Heart left ventricle (tissue), 16 donors: ENCODE data around the gene TMEM131L. TPM values are rescaled to one million over a fixed set of nuclear protein-coding genes. Genes with fewer than 3 reads are reported as not detected.
A peak's percentile ranks its signal among the peaks of the same experiment; 100 is the strongest.

Source experiments
- ATAC-seq, 4 donors: fragments of 200-7000 bp; cut with Tn5 transposase; one replicate each; pipeline ENCODE4 v1.9.1; 2020 to 2022; ENCODE audit warnings: moderate library complexity in 4 of 4, mild to moderate bottlenecking in 3 of 4, moderate number of reproducible peaks in 1 of 4
- DNase-seq, 5 donors: peaks; one replicate each; pipeline ENCODE4 v3.0.0-alpha.2; 2020
- H3K27ac ChIP-seq, 12 donors: fragments of 200-600 bp; sonication (generic) in 4 of 12; one replicate each; pipeline versions ENCODE4 v1.5.0 to v1.8.0; 2016 to 2022; ENCODE audit warnings: mild to moderate bottlenecking in 2 of 12
- H3K27me3 ChIP-seq, 9 donors: fragments of 200-600 bp; sonication (generic) in 2 of 9; one replicate each; pipeline versions ENCODE4 v1.5.1 to v1.8.0; 2016 to 2022; ENCODE audit warnings: mild to moderate bottlenecking in 3 of 9
- H3K36me3 ChIP-seq, 9 donors: fragments of 200-600 bp; sonication (generic) in 2 of 9; one replicate each; pipeline versions ENCODE4 v1.5.0 to v1.8.0; 2018 to 2022; ENCODE audit warnings: mild to moderate bottlenecking in 2 of 9
- H3K4me1 ChIP-seq, 12 donors: fragments of 200-600 bp; sonication (generic) in 4 of 12; one replicate each; pipeline versions ENCODE4 v1.5.0 to v1.8.0; 2016 to 2022; ENCODE audit warnings: mild to moderate bottlenecking in 3 of 12
- H3K4me3 ChIP-seq, 12 donors: fragments of 200-600 bp; sonication (generic) in 4 of 12; one replicate each; pipeline versions ENCODE4 v1.5.0 to v1.8.0; 2017 to 2022; ENCODE audit warnings: mild to moderate bottlenecking in 9 of 12, moderate library complexity in 4 of 12
- H3K9me3 ChIP-seq, 12 donors: fragments of 200-600 bp; sonication (generic) in 4 of 12; one replicate each; pipeline versions ENCODE4 v1.5.0 to v1.8.0; 2016 to 2022; ENCODE audit warnings: mild to moderate bottlenecking in 1 of 12
- CTCF ChIP-seq, 12 donors: fragments of 200-600 bp; sonication (generic) in 4 of 12; IDR thresholded peaks; one replicate each; pipeline versions ENCODE4 v1.5.0 to v1.8.0; 2018 to 2022; ENCODE audit warnings: antibody characterized with exemption in 12 of 12, mild to moderate bottlenecking in 5 of 12
- POLR2A ChIP-seq, 2 donors: fragments of 450-650 bp; IDR thresholded peaks; one replicate each; pipeline ENCODE4 v1.6.1; 2017; ENCODE audit warnings: antibody characterized with exemption in 2 of 2, mild to moderate bottlenecking in 2 of 2, moderate library complexity in 2 of 2
- WGBS, 4 donors: extraction: QIAGEN DNeasy Blood & Tissue Kit in 2 of 4; methylation state at CpG; one replicate each; pipeline versions ENCODE4 v1.1.5 to v1.1.7; 2013 to 2018; 5-methylcytosine and 5-hydroxymethylcytosine counted together
- intact Hi-C, 10 donors: fragments of 100-400 bp; cut with DNase I; formaldehyde crosslinking; loops; one replicate each; pipeline versions ENCODE4 v1.11.1 to v1.14.2; 2022
- polyA plus RNA-seq, 2 donors: library from polyadenylated mRNA; stranded (reverse); fragments of 200-250 nt; gene quantifications; one replicate each; pipeline ENCODE4 v1.2.3, GENCODE V29; 2013
- total RNA-seq, 9 donors: library from RNA; depleted of rRNA in 2 of 9; stranded (reverse); fragments of >200 nt in 2 of 9; fragmentation: NEBNext Ultra II Directional in 3 of 9; extraction: Animal tissue kit (Norgen Biotek cat#: 25700) in 3 of 9; gene quantifications; one replicate each; pipeline versions ENCODE4 v1.1.0 to v1.2.4, GENCODE V29; 2016 to 2023
- donor health status: ischemic (EF 13 %, LVEDD 7.1; RV severe dilation, severe dysfunction).
- donor health status: healthy with polysubstance abuse.
- donor health status: DM: no; HTN: yes; CAD: no.
- donor health status: DM: no; HTN: no; CAD: no.
- donor health status: ischemic (EF 25% LVEDD 6.9; RV normal size, moderate dysfunction).
- donor health status: ischemic (EF 25% LVEDD 5.7; RV mildly dilated, moderate dysfunction).
- donor health status: healthy.
- donor health status: DM: yes; HTN: yes; CAD: no.
- donor health status: ischemic (EF 35%, LVEDD 5.7; RV mildly dilated, moderate dysfunction).
- donor health status: nonischemic (EF 11% LVEDD 7.7; RV severe dilation, severe dysfunction).
- donor health status: DM: yes; HTN: yes; CAD: no.
- donor health status: PGD.
- donor health status: ischemic (EF 29% LVEDD 5.4; RV normal size, mild dysfunction).
- donor health status: nonischemic (EF 23%, LVEDD 6.1; RV moderate dilation, normal function).

TMEM131L gene
- total and polyA plus RNA-seq, 11 donors, result 3.8 to 22.2 (median 19.6) TPM

DNA sequence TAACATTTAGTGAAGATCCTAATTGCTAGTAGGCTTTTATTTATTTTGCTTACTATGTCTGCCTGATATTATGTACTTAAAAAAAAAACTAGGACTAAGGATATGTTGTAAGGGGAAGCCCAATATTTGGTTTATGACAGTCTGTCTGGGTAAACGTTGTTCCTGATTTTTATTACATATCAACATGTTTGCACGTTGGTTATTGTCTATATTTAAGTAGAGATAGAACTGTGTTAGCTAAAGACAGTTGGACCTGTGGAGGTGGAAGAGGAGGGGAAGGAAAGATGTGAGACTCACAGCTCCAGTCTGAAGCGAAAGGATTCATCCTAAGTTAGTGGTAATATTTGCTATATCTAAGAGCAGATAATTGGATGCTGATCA is 90.3 kb downstream of the TMEM131L start:
- ATAC-seq (no peak), DNase-seq (no peak)
- peaks cover 0 to 6% (median 0%) of the 10 kb centered on the region in 12 donors for H3K9me3 ChIP-seq
- TF ChIP-seq CTCF (IDR thresholded peaks at IDR 0.05) (no peak), POLR2A (IDR thresholded peaks at IDR 0.05) (no peak)
- peaks cover 0 to 41% (median 8%) of the 10 kb centered on the region in 12 donors for H3K4me1 ChIP-seq
- H3K27me3 ChIP-seq, result no peaks in the 10 kb centered on the region
- intact Hi-C loops, result loop anchor here in 1 of 10 donors (5.0 kb wide), 1 partner anchor 89 kb away; the partner anchor contains the start of gene TMEM131L
- H3K4me3 ChIP-seq, result peak overlapping the region in 1 of 12 donors; percentile 0
- H3K36me3 ChIP-seq, result peaks cover 0 to 46% (median 26%) of the 10 kb centered on the region in 9 donors
- H3K27ac ChIP-seq, result peak overlapping the region in 9 of 12 donors; percentile 29 to 90 (median 79)
- WGBS, 4 donors, result 45 to 55% (median 51%) methylated on average over 3 of the region's 3 CpGs

DNA sequence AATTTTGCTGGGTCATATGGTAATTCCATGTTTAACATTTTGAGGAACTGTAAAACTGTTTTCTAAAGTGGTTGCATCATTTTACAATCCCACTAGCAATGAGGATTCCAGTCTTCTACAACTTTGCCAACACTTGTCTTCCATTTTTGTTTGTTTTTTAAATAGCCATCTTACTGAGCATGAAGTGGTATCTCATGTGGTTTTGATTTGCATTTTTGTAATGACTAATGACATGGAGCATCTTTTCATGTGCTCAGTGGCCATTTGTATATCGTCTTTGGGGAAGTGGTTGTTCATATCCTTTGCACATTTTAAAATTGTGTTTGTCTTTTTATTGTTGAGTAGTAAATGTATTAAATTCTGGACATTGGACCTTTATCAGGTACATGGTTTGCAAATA is 94.7 kb downstream of the TMEM131L start:
- no peak for DNase-seq

GRCh38 chr4:153564630-153565525 is 98.7 kb downstream of the TMEM131L start:
- Histone ChIP-seq H3K27ac (peak overlapping the region in 11 of 12 donors; percentile 42 to 80 (median 67)), H3K36me3 (peaks cover 0 to 25% (median 12%) of the 10 kb centered on the region in 9 donors), H3K27me3 (no peaks in the 10 kb centered on the region), H3K9me3 (peaks cover 0 to 10% (median 0%) of the 10 kb centered on the region in 12 donors), H3K4me3 (no peak overlapping the region), H3K4me1 (peaks cover 0 to 48% (median 23%) of the 10 kb centered on the region in 12 donors)
- DNase-seq, result peak in 1 of 5 donors; percentile 39
- peak in 1 of 2 donors; percentile 9 for TF ChIP-seq POLR2A (IDR thresholded peaks at IDR 0.05)
- no peak for TF ChIP-seq CTCF (IDR thresholded peaks at IDR 0.05)
- ATAC-seq, result peak; percentile 59 to 86 (median 77)
- intact Hi-C loops, result loop anchor here in 2 of 10 donors (2.0 to 10.0 kb wide), 2 partner anchors 80 to 98 kb away; partner anchors contain the start of gene TMEM131L (in 1 of the 2)
- WGBS, 4 donors, result 36 to 47% (median 39%) methylated on average over 7 of the region's 7 CpGs

More for the DNA sequence above, 94.7 kb downstream of the TMEM131L start:
- Histone ChIP-seq H3K4me3 (no peak overlapping the region), H3K4me1 (peaks cover 0 to 32% (median 9%) of the 10 kb centered on the region in 12 donors), H3K36me3 (peaks cover 0 to 49% (median 26%) of the 10 kb centered on the region in 9 donors), H3K9me3 (peaks cover 0 to 10% (median 0%) of the 10 kb centered on the region in 12 donors), H3K27ac (no peak overlapping the region), H3K27me3 (no peaks in the 10 kb centered on the region)
- intact Hi-C loops, result loop anchor here in 1 of 10 donors (10.0 kb wide), 1 partner anchor 76 kb away; no protein-coding TSS in a partner anchor
- ATAC-seq, result no peak
- TF ChIP-seq POLR2A (IDR thresholded peaks at IDR 0.05), result no peak
- TF ChIP-seq CTCF (IDR thresholded peaks at IDR 0.05), result no peak
- 89 to 95% (median 92%) methylated on average over 1 of the region's 1 CpG for WGBS, 4 donors
